ENCODE results near the gene IL12RB2.

DNA sequence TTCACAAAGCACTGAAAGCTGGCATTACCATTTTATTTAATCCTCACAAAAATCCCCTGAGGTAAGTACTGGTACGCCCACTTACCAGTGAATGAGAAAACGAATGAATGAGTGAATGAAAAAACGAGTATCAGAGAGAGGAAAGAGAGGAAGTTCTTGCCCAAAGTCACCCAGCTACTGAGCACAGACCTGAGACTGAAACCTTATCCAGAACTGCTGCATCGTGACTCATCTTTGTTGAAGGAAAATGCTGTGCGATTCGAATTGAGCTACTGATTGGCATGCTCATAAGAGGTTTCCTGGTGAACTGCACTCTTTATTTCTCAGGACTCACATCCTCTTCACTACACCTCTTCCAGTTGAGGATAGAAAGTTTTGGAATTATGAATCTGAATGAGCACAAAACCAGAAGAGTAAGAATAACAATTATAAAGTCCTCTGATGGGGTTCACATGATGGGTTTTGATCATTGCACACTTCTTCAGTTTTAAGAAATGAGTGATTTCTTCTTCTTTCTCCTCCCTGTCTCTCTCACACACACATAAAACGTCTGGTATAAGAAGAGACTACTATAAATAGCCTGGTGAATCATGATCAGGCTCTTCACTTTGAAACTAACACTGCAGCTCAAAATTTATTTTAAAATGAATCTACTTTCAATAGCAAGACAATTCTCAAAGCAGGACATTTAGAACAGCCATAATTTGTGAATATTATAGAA lies 32.1 kb downstream of the IL12RB2 start:
- TF ChIP-seq EP300 (IDR thresholded peaks at IDR 0.05) (no peak), POLR2A (IDR thresholded peaks at IDR 0.05) (no peak), POLR2AphosphoS5 (IDR thresholded peaks at IDR 0.05) (no peak)
- TF ChIP-seq, protein P1, sequence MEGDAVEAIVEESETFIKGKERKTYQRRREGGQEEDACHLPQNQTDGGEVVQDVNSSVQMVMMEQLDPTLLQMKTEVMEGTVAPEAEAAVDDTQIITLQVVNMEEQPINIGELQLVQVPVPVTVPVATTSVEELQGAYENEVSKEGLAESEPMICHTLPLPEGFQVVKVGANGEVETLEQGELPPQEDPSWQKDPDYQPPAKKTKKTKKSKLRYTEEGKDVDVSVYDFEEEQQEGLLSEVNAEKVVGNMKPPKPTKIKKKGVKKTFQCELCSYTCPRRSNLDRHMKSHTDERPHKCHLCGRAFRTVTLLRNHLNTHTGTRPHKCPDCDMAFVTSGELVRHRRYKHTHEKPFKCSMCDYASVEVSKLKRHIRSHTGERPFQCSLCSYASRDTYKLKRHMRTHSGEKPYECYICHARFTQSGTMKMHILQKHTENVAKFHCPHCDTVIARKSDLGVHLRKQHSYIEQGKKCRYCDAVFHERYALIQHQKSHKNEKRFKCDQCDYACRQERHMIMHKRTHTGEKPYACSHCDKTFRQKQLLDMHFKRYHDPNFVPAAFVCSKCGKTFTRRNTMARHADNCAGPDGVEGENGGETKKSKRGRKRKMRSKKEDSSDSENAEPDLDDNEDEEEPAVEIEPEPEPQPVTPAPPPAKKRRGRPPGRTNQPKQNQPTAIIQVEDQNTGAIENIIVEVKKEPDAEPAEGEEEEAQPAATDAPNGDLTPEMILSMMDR (IDR thresholded peaks at IDR 0.05): no peak
